Activated T-cell treated with anti-CD3 and anti-CD28 coated beads, Interleukin-2, amount 50 U/mL, for 72 hours (primary cell): Measurements from ENCODE around the gene PSMB9. TPM values are rescaled to one million over a fixed set of nuclear protein-coding genes. Genes with fewer than 3 reads are reported as not detected.

Source experiments
- ATAC-seq, 2 donors: fragments of 150-1000 bp; cut with Tn5 transposase; replicated peaks in 1 of 2; 2 replicates each; pipeline ENCODE4 v1.10.0; 2021; ENCODE audit warnings: moderate library complexity in 2 of 2, mild to moderate bottlenecking in 1 of 2
- DNase-seq, 2 donors: peaks; one replicate each; pipeline ENCODE4 v3.0.0; 2021 to 2022; ENCODE audit warnings: mixed read lengths in 1 of 2
- H3K27ac Mint-ChIP-seq: one replicate; pipeline ENCODE4 v1.8.0; 2022; ENCODE audit warnings: mild to moderate bottlenecking, moderate library complexity, mixed read lengths
- H3K27me3 Mint-ChIP-seq: one replicate; pipeline ENCODE4 v1.8.0; 2022; ENCODE audit warnings: low read depth, mixed read lengths
- H3K36me3 Mint-ChIP-seq, 2 donors: one replicate each; pipeline ENCODE4 v1.8.0; 2022; ENCODE audit warnings: mixed read lengths in 2 of 2, mild to moderate bottlenecking in 1 of 2; ENCODE audit not compliant: insufficient read depth in 2 of 2
- H3K4me1 Mint-ChIP-seq: one replicate; pipeline ENCODE4 v1.8.0; 2022; ENCODE audit warnings: low read depth, mixed read lengths
- H3K4me3 Mint-ChIP-seq, 2 donors: one replicate each; pipeline ENCODE4 v1.8.0; 2022; ENCODE audit warnings: mild to moderate bottlenecking in 2 of 2, mixed read lengths in 2 of 2, moderate library complexity in 2 of 2
- H3K9me3 Mint-ChIP-seq, 2 donors: one replicate each; pipeline ENCODE4 v1.8.0; 2022; ENCODE audit warnings: mixed read lengths in 2 of 2
- total RNA-seq, 2 donors: library from RNA; stranded (reverse); gene quantifications; one replicate each; pipeline ENCODE4 v1.2.3, GENCODE V29; 2022

PSMB9 gene
- total RNA-seq, 2 donors from 2014 or later = 271 to 299 TPM

DNA sequence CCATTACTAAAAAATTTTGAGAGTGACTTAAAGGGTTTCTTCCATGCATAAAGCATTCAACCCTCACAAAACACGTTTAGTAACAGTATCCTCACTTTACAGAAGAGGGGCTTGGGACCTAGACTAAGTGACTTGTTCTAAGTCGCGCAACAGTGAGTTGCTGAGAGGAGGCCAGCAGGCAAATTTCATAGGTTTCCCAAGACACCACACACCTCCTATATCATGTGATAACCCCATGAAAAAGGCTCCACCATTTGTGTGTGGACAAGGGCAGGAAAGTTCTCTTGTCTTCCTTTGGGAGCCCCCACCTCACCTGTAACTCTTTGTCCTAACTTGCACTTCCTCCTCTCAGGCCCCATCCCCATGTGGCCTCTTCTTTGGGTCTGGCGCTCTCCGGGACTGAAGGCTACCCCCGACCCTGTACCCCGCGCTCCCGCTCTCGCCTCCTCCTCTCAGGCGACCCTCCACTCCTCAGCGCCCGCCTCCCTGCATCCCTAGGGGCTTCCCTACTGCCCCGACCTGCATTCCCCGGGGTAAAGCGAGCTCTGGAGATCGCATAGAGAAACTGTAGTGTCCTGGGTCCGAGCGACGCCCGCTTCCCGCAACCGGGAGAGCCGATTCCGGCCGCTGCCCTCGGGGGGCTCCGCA, 10.5 kb upstream of the PSMB9 start:
- H3K36me3 Mint-ChIP-seq = peaks cover 46 to 66% of the 10 kb centered on the region in 2 donors

GRCh38 chr6:32843979-32844838, 9.8 kb upstream of the PSMB9 start, which contains the start of gene PSMB8:
PSMB8 (minus strand) TSS chr6:32844047; CDS start chr6:32843996, 51 bp downstream.
- Mint-ChIP-seq H3K9me3 (peaks cover 0 to 2% of the 10 kb centered on the region in 2 donors), H3K27ac (peak within 1 kb of the TSS; percentile 100), H3K4me3 (peak within 1 kb of the TSS; percentile 98 to 99), H3K27me3 (no peaks in the 10 kb centered on the region), H3K4me1 (peaks cover 86% of the 10 kb centered on the region), H3K36me3 (peaks cover 54 to 73% of the 10 kb centered on the region in 2 donors)
- DNase-seq (peak; percentile 97 to 99), ATAC-seq (peak; percentile 79)

More for the DNA sequence above, 10.5 kb upstream of the PSMB9 start:
- ATAC-seq (no peak), DNase-seq (peak in 1 of 2 donors; percentile 33)
- H3K9me3 Mint-ChIP-seq = peaks cover 0 to 2% of the 10 kb centered on the region in 2 donors
- peaks cover 82% of the 10 kb centered on the region for H3K4me1 Mint-ChIP-seq
- H3K4me3 Mint-ChIP-seq = peak overlapping the region; percentile 98 to 99
- H3K27ac Mint-ChIP-seq = peak overlapping the region; percentile 100
- H3K27me3 Mint-ChIP-seq = no peaks in the 10 kb centered on the region

GRCh38 chr6:32844839-32845383, 9.1 kb upstream of the PSMB9 start:
- Mint-ChIP-seq H3K36me3 (peaks cover 57 to 78% of the 10 kb centered on the region in 2 donors), H3K4me1 (peaks cover 86% of the 10 kb centered on the region), H3K4me3 (peak overlapping the region; percentile 98 to 99), H3K27me3 (no peaks in the 10 kb centered on the region), H3K9me3 (peaks cover 0 to 2% of the 10 kb centered on the region in 2 donors), H3K27ac (peak overlapping the region; percentile 100)
- no peak for DNase-seq
- peak in 1 of 2 donors; percentile 0 for ATAC-seq

GRCh38 chr6:32845384-32845884, 8.6 kb upstream of the PSMB9 start:
- Mint-ChIP-seq H3K36me3 (peaks cover 61 to 81% of the 10 kb centered on the region in 2 donors), H3K27me3 (no peaks in the 10 kb centered on the region), H3K4me1 (peaks cover 86% of the 10 kb centered on the region), H3K4me3 (peak overlapping the region; percentile 98 to 99), H3K9me3 (peaks cover 0 to 2% of the 10 kb centered on the region in 2 donors), H3K27ac (peak overlapping the region; percentile 100)
- peak; percentile 9 to 10 for ATAC-seq
- DNase-seq = peak; percentile 40 to 50

GRCh38 chr6:32847004-32847403, 7.0 kb upstream of the PSMB9 start:
- peak in 1 of 2 donors; percentile 4 for DNase-seq
- Mint-ChIP-seq H3K9me3 (peaks cover 0 to 2% of the 10 kb centered on the region in 2 donors), H3K36me3 (peaks cover 63 to 83% of the 10 kb centered on the region in 2 donors), H3K27ac (peak overlapping the region; percentile 100), H3K27me3 (no peaks in the 10 kb centered on the region), H3K4me3 (peak overlapping the region; percentile 41 to 99), H3K4me1 (peaks cover 86% of the 10 kb centered on the region)
- no peak for ATAC-seq

- peaks cover 0 to 2% of the 10 kb centered on the region in 2 donors for H3K9me3 Mint-ChIP-seq
- peak overlapping the region; percentile 100 for H3K27ac Mint-ChIP-seq
- no peak for DNase-seq
- H3K4me1 Mint-ChIP-seq = peaks cover 79% of the 10 kb centered on the region
- no peaks in the 10 kb centered on the region for H3K27me3 Mint-ChIP-seq
- H3K4me3 Mint-ChIP-seq = peak overlapping the region; percentile 41 to 99
- ATAC-seq = no peak
- peaks cover 65 to 85% of the 10 kb centered on the region in 2 donors for H3K36me3 Mint-ChIP-seq
Observed at GRCh38 chr6:32847795-32848194, 6.2 kb upstream of the PSMB9 start.

DNA sequence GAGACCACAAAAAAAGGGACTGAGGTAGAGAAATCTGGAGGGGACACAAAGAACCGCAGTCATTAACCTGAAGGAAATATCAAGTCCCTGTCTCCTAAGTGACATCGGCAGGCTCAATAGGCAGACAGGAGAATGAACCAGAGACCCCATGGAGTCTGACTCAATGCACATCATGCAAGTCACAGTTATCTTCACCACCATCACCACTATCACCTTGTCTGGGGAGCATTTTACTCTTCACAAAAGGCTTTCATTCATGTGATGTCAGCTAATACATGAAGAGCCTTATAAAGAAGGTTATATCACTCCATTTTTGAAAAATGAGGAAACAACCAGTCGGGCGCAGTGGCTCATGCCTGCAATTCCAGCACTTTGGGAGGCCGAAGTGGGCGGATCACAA, 4.9 kb upstream of the PSMB9 start:
- DNase-seq (no peak), ATAC-seq (no peak)
- peak overlapping the region; percentile 71 for H3K27ac Mint-ChIP-seq
- peaks cover 76% of the 10 kb centered on the region for H3K4me1 Mint-ChIP-seq
- no peaks in the 10 kb centered on the region for H3K27me3 Mint-ChIP-seq
- H3K4me3 Mint-ChIP-seq = peak overlapping the region; percentile 41 to 99
- peaks cover 59 to 82% of the 10 kb centered on the region in 2 donors for H3K36me3 Mint-ChIP-seq
- H3K9me3 Mint-ChIP-seq = peaks cover 0 to 2% of the 10 kb centered on the region in 2 donors

GRCh38 chr6:32851025-32851424, 3.0 kb upstream of the PSMB9 start:
- Mint-ChIP-seq H3K4me1 (peaks cover 74% of the 10 kb centered on the region), H3K27me3 (no peaks in the 10 kb centered on the region), H3K9me3 (peaks cover 0 to 2% of the 10 kb centered on the region in 2 donors), H3K27ac (peak overlapping the region; percentile 96), H3K4me3 (peak overlapping the region; percentile 94 to 100), H3K36me3 (peaks cover 65 to 86% of the 10 kb centered on the region in 2 donors)
- DNase-seq = no peak
- no peak for ATAC-seq

DNA sequence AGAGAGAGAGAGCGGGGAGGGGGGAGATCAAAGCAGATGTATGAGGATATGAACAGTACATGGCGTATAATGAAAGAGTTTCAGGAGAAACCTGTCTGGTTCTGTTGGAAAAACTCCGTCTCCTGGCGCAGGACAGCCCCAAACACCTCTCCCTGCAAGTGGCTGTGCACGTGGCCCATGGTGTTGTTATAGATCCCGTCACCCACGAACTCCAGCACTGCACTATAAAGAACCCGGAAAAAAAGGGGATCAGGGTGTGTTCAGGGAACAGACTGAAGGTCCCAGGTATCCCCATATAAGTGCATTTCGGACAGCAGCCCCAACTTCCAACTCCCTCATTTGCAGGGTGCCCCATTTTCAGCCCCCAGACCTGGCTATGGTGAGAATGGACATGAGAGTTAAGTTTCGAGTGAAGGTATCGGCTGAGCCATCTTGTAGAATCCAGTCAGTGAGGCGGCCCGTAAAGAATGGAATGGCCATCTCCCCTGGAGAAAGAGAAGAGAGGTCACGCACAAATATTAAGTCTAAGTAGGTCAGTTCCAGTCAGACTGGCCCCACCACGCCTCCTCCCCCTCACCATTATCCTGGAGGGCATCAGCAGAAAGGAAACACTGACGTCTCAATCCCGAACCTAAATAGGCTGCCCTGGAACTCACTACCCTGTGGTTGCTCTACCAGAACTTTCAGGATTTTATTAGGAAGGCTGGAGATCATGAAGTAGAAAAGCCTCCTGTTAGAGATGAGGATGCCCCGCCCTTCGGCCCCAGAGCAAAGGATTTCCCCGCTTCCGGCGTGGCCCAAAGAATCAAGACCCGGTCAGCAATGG, 1.8 kb upstream of the PSMB9 start:
- H3K9me3 Mint-ChIP-seq = peaks cover 0 to 2% of the 10 kb centered on the region in 2 donors
- peaks cover 74% of the 10 kb centered on the region for H3K4me1 Mint-ChIP-seq
- H3K27me3 Mint-ChIP-seq = no peaks in the 10 kb centered on the region
- DNase-seq (peak; percentile 53 to 60), ATAC-seq (no peak)
- peak overlapping the region; percentile 94 to 100 for H3K4me3 Mint-ChIP-seq
- peaks cover 65 to 84% of the 10 kb centered on the region in 2 donors for H3K36me3 Mint-ChIP-seq
- peak overlapping the region; percentile 96 for H3K27ac Mint-ChIP-seq

- Mint-ChIP-seq H3K4me1 (peaks cover 74% of the 10 kb centered on the region), H3K4me3 (peak overlapping the region; percentile 94 to 100), H3K36me3 (peaks cover 64 to 83% of the 10 kb centered on the region in 2 donors), H3K27ac (peak overlapping the region; percentile 96), H3K27me3 (no peaks in the 10 kb centered on the region), H3K9me3 (peaks cover 0 to 2% of the 10 kb centered on the region in 2 donors)
- ATAC-seq (peak; percentile 50 to 68), DNase-seq (peak; percentile 76 to 84)
Observed at GRCh38 chr6:32852844-32853540, 1.0 kb upstream of the PSMB9 start.

DNA sequence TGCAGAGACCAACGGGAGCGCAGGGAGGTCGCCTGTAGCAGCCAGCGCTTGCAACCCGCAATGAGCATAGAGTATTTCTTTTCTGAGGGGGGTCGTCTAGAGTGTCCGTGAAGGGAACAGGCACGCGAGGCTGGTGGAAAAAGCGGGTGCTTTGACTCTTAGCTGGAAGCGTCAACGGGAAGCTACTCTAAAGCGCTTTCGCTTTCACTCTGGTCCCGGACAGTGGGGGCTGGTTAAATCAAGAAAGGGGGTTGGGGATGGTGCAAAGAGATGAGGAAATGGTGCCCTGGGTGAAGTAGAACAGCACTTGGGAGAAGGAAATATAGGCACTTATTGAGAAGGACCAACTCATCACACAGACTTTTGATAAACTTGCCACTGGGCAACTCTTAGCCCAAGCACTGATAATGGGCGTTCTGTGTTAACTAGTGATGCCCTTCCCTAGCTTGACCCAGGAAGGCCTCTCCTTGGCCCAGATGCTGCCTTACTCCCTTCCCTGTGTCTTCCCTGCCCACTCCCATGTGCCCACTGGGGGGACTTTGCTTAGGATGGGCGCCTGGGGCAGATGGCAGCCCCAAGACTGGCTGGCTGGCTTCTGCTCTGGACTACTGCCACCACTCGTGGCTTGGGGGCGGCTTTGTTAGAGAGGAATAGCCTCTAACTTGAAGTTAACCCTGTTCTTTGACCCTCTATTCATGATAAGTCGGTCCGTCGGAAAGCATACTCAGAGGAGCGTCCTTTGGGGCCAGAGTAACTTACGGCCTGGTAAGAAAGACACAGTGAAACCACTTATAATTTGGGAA, 585 bp downstream of the PSMB9 start:
- no peaks in the 10 kb centered on the region for H3K9me3 Mint-ChIP-seq
- DNase-seq (peak; percentile 60 to 64), ATAC-seq (peak; percentile 22 to 41)
- H3K4me3 Mint-ChIP-seq = peak overlapping the region; percentile 94 to 100
- no peaks in the 10 kb centered on the region for H3K27me3 Mint-ChIP-seq
- H3K4me1 Mint-ChIP-seq = peaks cover 74% of the 10 kb centered on the region
- peak overlapping the region; percentile 99 for H3K27ac Mint-ChIP-seq
- H3K36me3 Mint-ChIP-seq = peaks cover 52 to 78% of the 10 kb centered on the region in 2 donors
